WERI-Rb-1 (cell line): ENCODE results near the gene ICAM3.
"Not testable (repeated sequence)": the region's sequence is repeated elsewhere in the genome, so short reads cannot be mapped to it uniquely, and the experiment has no call there.

Source experiments
- DNase-seq: peaks from one replicate; pipeline ENCODE4 v3.0.0-alpha.2; 2020
- H3K27ac ChIP-seq: fragments of 250-450 bp; sonication (Bioruptor Pico); 2 replicates; pipeline ENCODE4 v1.5.1; 2020; ENCODE audit warnings: mild to moderate bottlenecking, moderate library complexity
- H3K27me3 ChIP-seq: fragments of 250-450 bp; sonication (Bioruptor Pico); 2 replicates; pipeline ENCODE4 v1.5.1; 2021; ENCODE audit warnings: mild to moderate bottlenecking, low read depth, moderate library complexity; ENCODE audit not compliant: insufficient read depth, severe bottlenecking
- H3K36me3 ChIP-seq: fragments of 250-450 bp; sonication (Bioruptor Pico); 2 replicates; pipeline ENCODE4 v1.5.1; 2020; ENCODE audit warnings: mild to moderate bottlenecking, moderate library complexity
- H3K4me3 ChIP-seq: 2 replicates; pipeline ENCODE4 v1.5.1; 2011; ENCODE audit warnings: low read depth, mild to moderate bottlenecking, control low read depth, low read length
- H3K9me3 ChIP-seq: fragments of 250-450 bp; sonication (Bioruptor Pico); 2 replicates; pipeline ENCODE4 v1.5.1; 2021; ENCODE audit warnings: mild to moderate bottlenecking, moderate library complexity; ENCODE audit not compliant: severe bottlenecking
- TF ChIP-seq, protein P1 (sequence below): IDR thresholded peaks from 2 replicates; pipeline ENCODE4 v1.5.1; 2011; ENCODE audit warnings: low read depth, mild to moderate bottlenecking, control low read depth, inconsistent platforms, low read length

ICAM3 gene

GRCh38 chr19:10352764-10353671, 13.6 kb upstream of the ICAM3 start:
- H3K4me3 ChIP-seq: no peak overlapping the region
- no peaks in the 10 kb centered on the region for H3K27me3 ChIP-seq
- DNase-seq: no peak
- TF ChIP-seq, protein P1, sequence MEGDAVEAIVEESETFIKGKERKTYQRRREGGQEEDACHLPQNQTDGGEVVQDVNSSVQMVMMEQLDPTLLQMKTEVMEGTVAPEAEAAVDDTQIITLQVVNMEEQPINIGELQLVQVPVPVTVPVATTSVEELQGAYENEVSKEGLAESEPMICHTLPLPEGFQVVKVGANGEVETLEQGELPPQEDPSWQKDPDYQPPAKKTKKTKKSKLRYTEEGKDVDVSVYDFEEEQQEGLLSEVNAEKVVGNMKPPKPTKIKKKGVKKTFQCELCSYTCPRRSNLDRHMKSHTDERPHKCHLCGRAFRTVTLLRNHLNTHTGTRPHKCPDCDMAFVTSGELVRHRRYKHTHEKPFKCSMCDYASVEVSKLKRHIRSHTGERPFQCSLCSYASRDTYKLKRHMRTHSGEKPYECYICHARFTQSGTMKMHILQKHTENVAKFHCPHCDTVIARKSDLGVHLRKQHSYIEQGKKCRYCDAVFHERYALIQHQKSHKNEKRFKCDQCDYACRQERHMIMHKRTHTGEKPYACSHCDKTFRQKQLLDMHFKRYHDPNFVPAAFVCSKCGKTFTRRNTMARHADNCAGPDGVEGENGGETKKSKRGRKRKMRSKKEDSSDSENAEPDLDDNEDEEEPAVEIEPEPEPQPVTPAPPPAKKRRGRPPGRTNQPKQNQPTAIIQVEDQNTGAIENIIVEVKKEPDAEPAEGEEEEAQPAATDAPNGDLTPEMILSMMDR: no peak
- no peaks in the 10 kb centered on the region for H3K9me3 ChIP-seq
- peaks cover 56% of the 10 kb centered on the region for H3K36me3 ChIP-seq
- H3K27ac ChIP-seq: no peak overlapping the region

DNA sequence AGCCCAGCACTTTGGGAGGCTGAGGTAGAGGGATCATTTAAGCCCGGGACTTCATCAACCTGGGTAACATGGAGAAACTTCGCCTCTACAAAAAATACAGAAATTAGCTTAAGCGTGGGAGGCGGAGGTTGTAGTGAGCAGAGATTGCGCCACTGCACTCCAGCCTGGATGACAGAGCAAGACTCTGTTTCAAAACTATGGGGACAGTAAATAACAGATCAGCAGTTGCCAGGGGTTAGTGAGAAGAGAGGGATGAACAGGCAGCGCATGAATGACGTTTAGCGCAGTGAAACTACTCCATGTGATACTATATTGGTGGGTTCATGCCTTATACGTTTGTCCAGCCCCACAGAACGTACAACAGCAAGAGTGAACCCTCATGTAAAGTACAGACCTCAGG, 7.1 kb upstream of the ICAM3 start:
- no peak overlapping the region for H3K27ac ChIP-seq
- H3K36me3 ChIP-seq: peaks cover 17% of the 10 kb centered on the region
- no peaks in the 10 kb centered on the region for H3K27me3 ChIP-seq
- TF ChIP-seq, protein P1: no peak
- H3K9me3 ChIP-seq: no peaks in the 10 kb centered on the region
- DNase-seq: no peak
- no peak overlapping the region for H3K4me3 ChIP-seq

DNA sequence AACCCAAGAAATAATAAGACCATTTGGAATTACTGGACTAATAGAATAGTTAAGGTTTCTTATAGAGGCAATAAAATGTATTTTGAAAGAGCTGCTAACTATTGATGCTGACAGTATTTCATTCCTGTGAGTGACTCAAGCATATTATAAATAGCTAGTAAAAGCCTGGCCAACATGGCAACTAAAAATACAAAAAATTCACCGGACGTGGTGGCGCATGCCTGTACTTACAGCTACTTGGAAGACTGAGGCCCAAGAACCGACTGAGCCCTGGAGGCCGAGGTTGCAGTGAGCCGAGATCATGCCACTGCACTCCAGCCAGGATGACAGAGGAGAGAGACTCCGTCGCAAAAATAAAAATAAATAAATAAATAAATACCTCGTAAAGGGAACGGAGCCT, 5.4 kb upstream of the ICAM3 start:
- no peaks in the 10 kb centered on the region for H3K9me3 ChIP-seq
- H3K36me3 ChIP-seq: peaks cover 4% of the 10 kb centered on the region
- DNase-seq: no peak
- H3K27me3 ChIP-seq: no peaks in the 10 kb centered on the region
- no peak overlapping the region for H3K4me3 ChIP-seq
- TF ChIP-seq, protein P1: no peak
- H3K27ac ChIP-seq: no peak overlapping the region

DNA sequence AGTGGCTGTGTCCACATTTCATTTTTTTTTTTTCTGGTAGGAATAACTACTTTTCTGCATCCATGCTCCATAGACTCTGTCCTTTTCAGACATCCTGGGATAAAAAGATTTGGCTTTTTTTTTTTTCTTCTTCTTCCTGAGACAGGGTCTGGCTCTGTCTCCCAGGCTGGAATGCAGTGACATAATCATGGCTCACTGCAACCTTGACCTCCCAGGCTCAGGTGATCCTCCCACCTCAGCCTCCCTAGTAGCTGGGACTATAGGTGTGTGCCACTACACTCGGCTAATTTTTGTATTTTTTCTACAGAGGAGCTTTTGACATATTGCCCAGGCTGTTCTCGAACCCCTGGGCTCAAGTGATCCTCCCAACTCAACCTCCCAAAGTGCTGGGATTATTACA, 4.1 kb upstream of the ICAM3 start:
- no peak for DNase-seq

GRCh38 chr19:10339977-10340376, 553 bp upstream of the ICAM3 start:
- Histone ChIP-seq H3K9me3 (no peaks in the 10 kb centered on the region), H3K27ac (no peak overlapping the region), H3K27me3 (no peaks in the 10 kb centered on the region), H3K4me3 (no peak overlapping the region), H3K36me3 (peaks cover 1% of the 10 kb centered on the region)
- TF ChIP-seq, protein P1: no peak
- DNase-seq: no peak

More for the DNA sequence above, 4.1 kb upstream of the ICAM3 start:
- TF ChIP-seq, protein P1: no peak
- Histone ChIP-seq H3K4me3 (no peak overlapping the region), H3K9me3 (no peaks in the 10 kb centered on the region), H3K36me3 (no peaks in the 10 kb centered on the region), H3K27ac (no peak overlapping the region), H3K27me3 (no peaks in the 10 kb centered on the region)

GRCh38 chr19:10338940-10339339, 484 bp downstream of the ICAM3 start:
- no peak for DNase-seq
- no peaks in the 10 kb centered on the region for H3K27me3 ChIP-seq
- no peak overlapping the region for H3K27ac ChIP-seq
- H3K4me3 ChIP-seq: no peak overlapping the region
- TF ChIP-seq, protein P1: no peak
- peaks cover 7% of the 10 kb centered on the region for H3K36me3 ChIP-seq
- no peaks in the 10 kb centered on the region for H3K9me3 ChIP-seq

- peak overlapping the region; percentile 65; the same call in 1 of the 2 replicates for H3K27ac ChIP-seq
- H3K27me3 ChIP-seq, H3K9me3 ChIP-seq, H3K4me3 ChIP-seq: not testable (repeated sequence)
- H3K36me3 ChIP-seq: peaks cover 20% of the 10 kb centered on the region
- peak; percentile 74 for DNase-seq
These were observed 2.7 kb downstream of the ICAM3 start for GRCh38 chr19:10336725-10337124.
